IMR-90 (cell line): ENCODE data around the gene CRIM1. TPM values are rescaled to one million over a fixed set of nuclear protein-coding genes. Genes with fewer than 3 reads are reported as not detected.

ENCODE experiments used
- ATAC-seq: fragments of 200-7000 bp; cut with Tn5 transposase; 2 replicates; pipeline ENCODE4 v1.9.1; 2020; ENCODE audit warnings: low read depth, mild to moderate bottlenecking, moderate library complexity
- BruUV-seq: library from RNA; stranded (reverse); fragments of 400-500 nt; replicated peaks from 2 replicates; lab custom pipeline; 2021; lab: Mats Ljungman, UMichigan
- CTCF ChIA-PET: fragments of 300-600 bp; formaldehyde crosslinking; extraction: SDS; loops from one replicate; lab custom pipeline; 2021; ENCODE audit warnings: antibody characterized with exemption; lab: Yijun Ruan, JAX
- POLR2A ChIA-PET: fragments of 300-600 bp; sonication (Branson Sonifier 250); formaldehyde crosslinking; loops from one replicate; lab custom pipeline; 2022; ENCODE audit warnings: antibody characterized with exemption; ENCODE audit not compliant: unreplicated experiment; lab: Charles Lee
- DNase-seq: peaks from one replicate; pipeline ENCODE4 v3.0.0; 2013
- H2AFZ ChIP-seq: replicated peaks from 2 replicates; pipeline ENCODE3; 2013; ENCODE audit warnings: low read length, mild to moderate bottlenecking; ENCODE audit not compliant: poor library complexity
- H2AK5ac ChIP-seq: 2 replicates; pipeline ENCODE4 v1.6.1; 2013; ENCODE audit warnings: low read depth, low read length, inconsistent platforms
- H2AK9ac ChIP-seq: replicated peaks from 2 replicates; pipeline ENCODE3; 2013; ENCODE audit warnings: mild to moderate bottlenecking, low read depth, low read length, moderate library complexity; ENCODE audit not compliant: poor library complexity
- H2BK120ac ChIP-seq: 2 replicates; pipeline ENCODE4 v1.6.1; 2013; ENCODE audit warnings: low read depth, low read length, inconsistent platforms
- H2BK15ac ChIP-seq: 3 replicates; pipeline ENCODE4 v1.6.1; 2013; ENCODE audit warnings: low read depth, low read length, inconsistent platforms
- H2BK20ac ChIP-seq: 2 replicates; pipeline ENCODE4 v1.6.1; 2013; ENCODE audit warnings: low read depth, mild to moderate bottlenecking, inconsistent platforms, low read length, moderate library complexity
- H2BK5ac ChIP-seq: 2 replicates; pipeline ENCODE4 v1.6.1; 2013; ENCODE audit warnings: mild to moderate bottlenecking, low read depth, low read length, inconsistent platforms; ENCODE audit not compliant: poor library complexity, severe bottlenecking
- H3K14ac ChIP-seq: replicated peaks from 2 replicates; pipeline ENCODE4 v1.6.1; 2013; ENCODE audit warnings: low read depth, low read length, inconsistent platforms
- H3K18ac ChIP-seq: 2 replicates; pipeline ENCODE4 v1.6.1; 2013; ENCODE audit warnings: low read depth, low read length, control low read depth
- H3K23ac ChIP-seq: 2 replicates; pipeline ENCODE4 v1.6.1; 2013; ENCODE audit warnings: low read depth, low read length, inconsistent platforms
- H3K27ac ChIP-seq: 2 replicates; pipeline ENCODE4 v1.5.1; 2013; ENCODE audit warnings: mild to moderate bottlenecking, control low read depth, low read length; ENCODE audit not compliant: insufficient read depth
- H3K27me3 ChIP-seq: 2 replicates; pipeline ENCODE4 v1.6.1; 2013; ENCODE audit warnings: low read length; ENCODE audit not compliant: control insufficient read depth, insufficient read depth
- H3K36me3 ChIP-seq: 2 replicates; pipeline ENCODE4 v1.6.1; 2013; ENCODE audit warnings: low read length, mixed read lengths; ENCODE audit not compliant: control insufficient read depth, insufficient read depth
- H3K4ac ChIP-seq: 2 replicates; pipeline ENCODE4 v1.6.1; 2013; ENCODE audit warnings: low read depth, low read length, inconsistent platforms
- H3K4me1 ChIP-seq: 2 replicates; pipeline ENCODE4 v1.6.1; 2013; ENCODE audit warnings: low read length, mixed read lengths; ENCODE audit not compliant: control insufficient read depth, insufficient read depth
- H3K4me2 ChIP-seq: 2 replicates; pipeline ENCODE4 v1.6.1; 2013; ENCODE audit warnings: low read depth, mild to moderate bottlenecking, control low read depth, low read length, moderate library complexity
- H3K4me3 ChIP-seq: 2 replicates; pipeline ENCODE4 v1.5.1; 2013; ENCODE audit warnings: low read depth, mild to moderate bottlenecking, control low read depth, low read length, moderate library complexity; ENCODE audit not compliant: insufficient read depth
- H3K56ac ChIP-seq: 2 replicates; pipeline ENCODE4 v1.6.1; 2013; ENCODE audit warnings: low read length, inconsistent platforms; ENCODE audit not compliant: insufficient read depth; ENCODE audit errors: extremely low read depth
- H3K79me1 ChIP-seq, 2 experiments: 2 replicates each; pipeline ENCODE4 v1.6.1; 2013; ENCODE audit warnings: low read length in 2 of 2, inconsistent platforms in 1 of 2, low read depth in 1 of 2
- H3K9ac ChIP-seq: 2 replicates; pipeline ENCODE4 v1.6.1; 2013; ENCODE audit warnings: low read depth, low read length, control low read depth
- H3K9me1 ChIP-seq: 2 replicates; pipeline ENCODE4 v1.6.1; 2013; ENCODE audit warnings: low read length, inconsistent platforms; ENCODE audit not compliant: insufficient read depth
- H3K9me3 ChIP-seq: 2 replicates; pipeline ENCODE4 v1.6.1; 2013; ENCODE audit warnings: low read length; ENCODE audit not compliant: control insufficient read depth, insufficient read depth
- H4K20me1 ChIP-seq: 2 replicates; pipeline ENCODE4 v1.6.1; 2013; ENCODE audit warnings: low read length, inconsistent platforms; ENCODE audit not compliant: insufficient read depth
- H4K5ac ChIP-seq: 2 replicates; pipeline ENCODE4 v1.6.1; 2013; ENCODE audit warnings: mild to moderate bottlenecking, low read depth, low read length, control low read depth
- H4K8ac ChIP-seq, 2 experiments: 2 replicates each; pipeline ENCODE4 v1.6.1; 2013; ENCODE audit warnings: low read depth in 2 of 2, low read length in 2 of 2, control low read depth in 1 of 2, inconsistent platforms in 1 of 2
- H4K91ac ChIP-seq: 2 replicates; pipeline ENCODE4 v1.6.1; 2013; ENCODE audit warnings: low read depth, low read length, inconsistent platforms; ENCODE audit not compliant: insufficient read depth
- CEBPB ChIP-seq: IDR thresholded peaks from 2 replicates; pipeline ENCODE4 v1.6.1; 2012; ENCODE audit warnings: low read depth, low read length, improper control_type of control experiment
- CHD1 ChIP-seq: IDR thresholded peaks from 2 replicates; pipeline ENCODE4 v1.6.1; 2012; ENCODE audit warnings: low read depth, low read length, improper control_type of control experiment
- FOS ChIP-seq: fragments of 150-350 bp; IDR thresholded peaks from 2 replicates; pipeline ENCODE4 v1.6.1; 2016; ENCODE audit warnings: low read depth, low read length
- MAFK ChIP-seq: IDR thresholded peaks from 2 replicates; pipeline ENCODE4 v1.6.1; 2012; ENCODE audit warnings: low read depth, low read length, improper control_type of control experiment
- NFE2L2 ChIP-seq: fragments of 150-350 bp; IDR thresholded peaks from 2 replicates; pipeline ENCODE4 v1.6.1; 2016; ENCODE audit warnings: low read depth, mild to moderate bottlenecking, low read length
- POLR2A ChIP-seq: IDR thresholded peaks from 2 replicates; pipeline ENCODE4 v1.6.1; 2012; ENCODE audit warnings: mild to moderate bottlenecking, low read depth, low read length
- WGBS, 2 experiments: methylation state at CpG; one replicate each; pipeline versions ENCODE4 v1.1.5 to v1.1.7; 2013; ENCODE audit warnings: missing lambda C conversion rate in 2 of 2; ENCODE audit not compliant: insufficient read length in 1 of 2; ENCODE audit errors: extremely low coverage in 2 of 2; 5-methylcytosine and 5-hydroxymethylcytosine counted together
- dilution Hi-C: fragments of 300-500 bp; cut with HindIII; formaldehyde crosslinking; loops from one replicate; pipeline ENCODE4 v1.14.3; 2018; ENCODE audit warnings: low sequenced_read_pairs; ENCODE audit not compliant: unreplicated experiment
- in situ Hi-C: fragments of 300-500 bp; cut with MboI; formaldehyde crosslinking; loops from 3 replicates; pipeline ENCODE4 v1.14.3; 2019; ENCODE audit warnings: low sequenced_read_pairs, inconsistent platforms, mixed read lengths
- intact Hi-C: fragments of 100-400 bp; cut with micrococcal nuclease; formaldehyde crosslinking; loops from 2 replicates; pipeline ENCODE4 v1.10.0; 2022
- polyA plus RNA-seq, 3 experiments: library from polyadenylated mRNA; depleted of rRNA; stranded (reverse); fragments of >200 nt; gene quantifications; 2 replicates each; pipeline ENCODE4 v1.2.3, GENCODE V29; 2012; ENCODE audit warnings: low replicate concordance in 1 of 3
- total RNA-seq: library from RNA; depleted of rRNA; stranded (reverse); fragments of >200 nt; gene quantifications from 2 replicates; pipeline ENCODE4 v1.2.3, GENCODE V29; 2012
- TF ChIP-seq, protein P1 (sequence below): fragments of 150-350 bp; IDR thresholded peaks from 2 replicates; pipeline ENCODE4 v1.6.1; 2017; ENCODE audit warnings: mild to moderate bottlenecking, antibody characterized with exemption, low read length, low read depth

CRIM1 gene
- total and polyA plus RNA-seq, 2 of the 4 experiments (the other 2 are of a cell fraction) = 285 to 490 TPM

DNA sequence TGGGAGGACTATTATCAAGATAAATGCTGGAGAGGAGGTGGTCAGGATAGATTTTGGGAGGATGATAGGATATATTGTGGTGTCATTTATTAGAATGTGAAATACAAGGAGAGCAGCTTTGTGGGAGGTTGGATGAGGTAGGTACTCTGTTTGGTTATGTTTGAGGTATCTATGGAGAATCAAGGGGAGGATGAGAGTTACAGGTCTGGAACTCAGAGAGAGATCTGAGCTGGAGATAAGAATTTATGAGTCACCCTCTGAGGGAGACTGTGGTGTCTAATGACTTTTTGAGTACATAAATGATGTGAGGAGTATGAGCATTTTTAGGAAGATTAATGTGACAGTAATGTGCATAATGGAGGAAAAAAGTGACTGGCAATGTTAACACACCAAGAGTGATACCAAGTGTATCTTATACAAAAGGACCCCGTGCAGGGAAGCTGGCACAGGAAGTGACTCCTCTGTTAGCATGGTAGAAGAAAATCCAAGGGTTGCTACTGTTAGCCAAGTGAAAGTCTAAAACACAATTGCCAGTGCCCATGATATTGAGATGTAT, 48.2 kb downstream of the CRIM1 start:
- Histone ChIP-seq H3K79me1 (peaks cover 22 to 75% of the 10 kb centered on the region in 2 experiments), H3K14ac (no peak overlapping the region), H3K4me1 (peaks cover 35% of the 10 kb centered on the region), H3K36me3 (peaks cover 12% of the 10 kb centered on the region), H2AK9ac (no peak overlapping the region), H2BK5ac (peak overlapping the region; percentile 29), H4K5ac (no peak overlapping the region), H3K4me3 (no peak overlapping the region), H3K56ac (no peak overlapping the region), H2AFZ (no peak overlapping the region), H4K8ac (peak overlapping the region in 1 of 2 experiments; percentile 31; a peak in 1 of 4 replicates), H3K9me3 (no peaks in the 10 kb centered on the region), H3K4me2 (peak overlapping the region; percentile 52; the same call in 1 of the 2 replicates), H2BK20ac (no peak overlapping the region), H3K9ac (no peak overlapping the region), H3K9me1 (peaks cover 33% of the 10 kb centered on the region), H2BK15ac (no peak overlapping the region), H3K4ac (no peak overlapping the region), H4K20me1 (peaks cover 89% of the 10 kb centered on the region), H3K27me3 (no peaks in the 10 kb centered on the region), H2BK120ac (no peak overlapping the region), H3K23ac (peak overlapping the region; percentile 3; the same call in 1 of the 2 replicates), H4K91ac (no peak overlapping the region), H3K27ac (no peak overlapping the region), H2AK5ac (no peak overlapping the region), H3K18ac (peak overlapping the region; percentile 32; the same call in 1 of the 2 replicates)
- TF ChIP-seq FOS (peak; percentile 82), MAFK (no peak), NFE2L2 (no peak), POLR2A (no peak), CEBPB (no peak), CHD1 (peak; percentile 68; the same call in 1 of the 2 replicates)
- TF ChIP-seq, protein P1, sequence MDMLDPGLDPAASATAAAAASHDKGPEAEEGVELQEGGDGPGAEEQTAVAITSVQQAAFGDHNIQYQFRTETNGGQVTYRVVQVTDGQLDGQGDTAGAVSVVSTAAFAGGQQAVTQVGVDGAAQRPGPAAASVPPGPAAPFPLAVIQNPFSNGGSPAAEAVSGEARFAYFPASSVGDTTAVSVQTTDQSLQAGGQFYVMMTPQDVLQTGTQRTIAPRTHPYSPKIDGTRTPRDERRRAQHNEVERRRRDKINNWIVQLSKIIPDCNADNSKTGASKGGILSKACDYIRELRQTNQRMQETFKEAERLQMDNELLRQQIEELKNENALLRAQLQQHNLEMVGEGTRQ = no peak
- peak; percentile 33 for ATAC-seq
- no TSS peak for BruUV-seq
- in situ Hi-C loops (no loop called here), dilution Hi-C loops (no loop called here), intact Hi-C loops (no loop called here)
- POLR2A ChIA-PET = interaction anchor here (0.7 kb wide), 1 partner anchor 10 kb away, joined by 3 read pairs; no protein-coding TSS in a partner anchor
- DNase-seq = peak; percentile 84
- no CpG with 5 or more reads among the region's 1 CpG for WGBS, 2 experiments
- CTCF ChIA-PET = no interaction called here
